Inflammatory macrophage treated with lipopolysaccharide for 4 hours (primary cell): Measurements from ENCODE around the gene ZNF845.
"Not testable (repeated sequence)": the region's sequence is repeated elsewhere in the genome, so short reads cannot be mapped to it uniquely, and the experiment has no call there.

Experiments used
- DNase-seq: peaks from one replicate; pipeline ENCODE4 v3.0.0-alpha.2; 2020

ZNF845 gene

DNA sequence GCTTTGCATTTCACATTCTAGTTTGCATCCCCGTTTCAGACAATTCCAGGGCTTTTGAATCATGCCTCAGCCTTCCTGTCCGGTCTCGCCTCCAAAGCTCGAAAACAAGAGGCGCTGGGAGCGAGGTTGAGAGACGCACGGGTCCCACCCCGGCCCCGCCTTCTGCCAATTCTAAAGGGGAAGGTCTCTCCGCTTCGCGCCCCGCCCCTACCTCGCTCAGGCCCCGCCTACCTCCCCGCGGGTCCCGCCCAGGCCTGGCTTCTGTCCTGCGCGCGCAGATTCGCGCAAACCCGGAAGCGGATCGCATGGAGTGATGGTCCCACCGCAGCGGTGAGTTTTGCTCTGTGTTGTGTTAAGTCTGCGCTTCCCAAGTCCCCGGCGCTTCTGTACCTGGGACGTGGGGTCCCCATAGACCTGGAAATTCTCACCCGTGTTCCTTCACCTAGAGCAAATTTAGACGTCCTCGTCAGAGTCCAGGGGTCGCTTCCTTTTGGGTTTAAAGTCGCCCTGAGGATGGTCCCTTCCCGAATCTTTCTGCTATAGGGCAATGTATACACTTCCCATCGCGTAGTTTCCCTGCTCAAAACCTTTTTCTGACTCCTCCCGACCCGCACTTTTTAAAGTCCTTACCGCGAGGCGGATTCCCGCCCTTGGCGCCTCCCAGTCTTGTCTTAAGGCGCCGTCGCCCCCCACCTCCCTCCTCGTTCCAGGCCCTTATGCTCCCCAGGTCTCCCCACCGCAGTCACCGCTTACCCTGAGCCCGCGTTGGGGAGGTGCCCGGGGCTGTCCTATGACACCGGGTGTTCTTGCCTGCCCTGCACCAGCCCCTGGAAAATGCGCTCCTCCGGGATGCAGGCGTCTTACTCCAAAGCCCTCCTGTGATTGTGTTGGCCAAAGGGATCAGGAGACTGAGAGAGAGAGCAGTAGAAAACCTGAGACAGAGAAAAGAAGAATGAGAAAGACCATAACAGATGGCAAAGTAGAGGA is at the start of gene ZNF845:
Gene ZNF845, plus strand, starts transcription at position 287 of the 987 bp plus-strand sequence. CDS start 7,559 bp downstream, outside the sequence.
- peak; percentile 89 for DNase-seq

DNA sequence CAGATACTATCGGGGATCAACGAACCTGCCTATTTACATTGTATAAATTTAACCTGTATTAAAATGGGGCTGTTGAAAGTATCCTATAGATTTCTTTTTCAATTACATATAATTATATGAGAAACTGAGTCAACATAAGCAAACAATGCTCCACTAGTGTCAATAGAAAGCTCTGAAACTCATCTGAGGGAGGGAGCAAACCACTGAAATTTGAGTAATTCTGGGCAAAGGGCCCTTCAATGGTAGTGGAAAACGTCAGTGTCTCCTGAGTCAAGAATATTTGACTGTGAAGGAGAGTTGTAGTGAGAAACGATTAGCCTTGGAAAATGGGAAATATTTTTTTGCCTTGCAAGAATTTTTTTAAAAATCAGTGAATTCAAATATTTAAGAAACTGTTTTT is 48.5 kb upstream of the ZNF845 start:
- no peak for DNase-seq

DNA sequence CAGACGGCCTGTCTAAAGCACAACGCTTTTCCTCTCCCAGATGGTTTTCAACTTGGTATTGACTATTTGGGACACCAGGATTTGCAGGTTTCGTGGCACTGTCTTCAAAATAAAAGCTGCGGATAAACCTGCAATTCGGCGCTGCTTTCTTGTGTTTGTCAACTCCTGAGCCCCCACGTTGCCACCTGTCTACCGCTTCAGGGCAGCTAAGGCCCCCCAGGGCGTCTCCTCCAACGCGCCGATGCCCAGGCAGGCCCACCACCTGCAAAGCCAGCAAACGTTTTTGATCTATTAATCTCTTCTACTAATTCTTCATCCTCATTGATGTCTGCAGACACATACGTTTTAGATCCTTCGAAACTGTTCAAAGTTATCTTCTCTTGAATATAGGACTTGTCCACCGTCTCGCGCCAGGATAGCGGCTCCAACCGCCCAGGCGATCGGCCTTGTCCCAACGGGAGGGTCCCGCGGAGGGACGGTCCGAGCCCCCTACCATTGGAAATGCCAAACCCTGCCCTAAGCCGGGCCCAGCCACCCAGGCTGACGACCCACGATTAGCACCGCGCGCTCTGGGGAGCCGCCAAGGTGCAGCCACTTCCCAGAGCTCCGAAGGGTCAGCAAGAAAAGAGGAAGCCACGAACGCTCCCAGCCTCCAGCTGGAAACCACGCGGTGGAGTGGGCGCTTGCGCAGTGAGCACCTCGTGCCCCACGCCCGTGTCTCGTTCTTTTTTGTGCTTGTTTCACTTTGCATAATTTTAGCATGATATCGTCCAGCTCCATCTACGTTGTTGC is 42.6 kb upstream of the ZNF845 start:
- no peak for DNase-seq

DNA sequence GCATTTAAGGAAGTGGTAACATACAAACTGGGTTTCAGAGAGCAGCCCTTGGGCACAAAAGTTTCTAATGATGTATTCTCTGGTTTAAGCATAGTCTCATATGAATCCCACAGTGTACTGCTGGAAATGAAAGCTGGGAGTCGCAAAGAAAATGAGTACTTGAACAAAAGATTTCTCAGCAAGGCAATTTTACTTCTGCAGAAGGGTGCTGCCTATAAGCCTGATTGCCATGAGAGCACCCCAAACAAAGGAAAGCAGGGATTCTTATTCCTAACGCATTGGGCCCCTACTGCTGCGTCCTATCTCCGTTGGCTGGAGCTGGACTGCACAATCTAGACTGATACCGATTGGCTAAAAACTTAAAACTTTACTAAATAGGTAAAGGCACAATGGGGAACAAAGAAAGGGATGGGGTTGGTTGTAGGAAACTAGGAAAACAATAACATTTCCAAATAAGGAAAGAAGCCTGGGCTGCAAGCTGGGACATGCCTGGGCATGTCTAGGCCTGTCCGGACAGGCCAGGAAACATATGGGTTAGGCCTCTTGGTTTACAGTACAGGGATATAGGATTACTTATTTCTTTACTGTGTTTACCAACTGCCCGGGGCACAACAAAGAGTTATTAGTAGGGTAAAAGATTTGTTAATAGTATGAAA is 38.6 kb upstream of the ZNF845 start:
- DNase-seq: no peak

DNA sequence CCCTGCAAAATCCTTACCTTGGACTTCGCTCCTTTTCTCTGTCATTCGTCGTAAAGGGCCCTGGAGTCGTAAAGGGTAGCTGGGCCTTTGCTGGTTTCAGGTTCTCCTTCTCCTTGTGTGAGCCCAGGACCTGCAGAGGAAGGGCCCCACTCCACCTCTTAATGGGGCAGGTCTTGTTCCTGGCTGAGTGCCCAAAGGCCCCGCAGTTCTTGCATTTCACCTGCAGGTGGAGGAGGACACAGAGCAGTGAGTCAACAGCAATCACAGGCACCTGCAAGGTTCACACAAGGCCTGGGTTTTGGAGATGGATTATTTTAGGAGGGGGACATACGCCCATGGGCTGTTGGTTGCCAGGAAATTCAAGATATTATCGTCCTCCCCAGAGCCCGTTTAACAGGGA is 32.2 kb upstream of the ZNF845 start:
- DNase-seq: not testable (repeated sequence)

DNA sequence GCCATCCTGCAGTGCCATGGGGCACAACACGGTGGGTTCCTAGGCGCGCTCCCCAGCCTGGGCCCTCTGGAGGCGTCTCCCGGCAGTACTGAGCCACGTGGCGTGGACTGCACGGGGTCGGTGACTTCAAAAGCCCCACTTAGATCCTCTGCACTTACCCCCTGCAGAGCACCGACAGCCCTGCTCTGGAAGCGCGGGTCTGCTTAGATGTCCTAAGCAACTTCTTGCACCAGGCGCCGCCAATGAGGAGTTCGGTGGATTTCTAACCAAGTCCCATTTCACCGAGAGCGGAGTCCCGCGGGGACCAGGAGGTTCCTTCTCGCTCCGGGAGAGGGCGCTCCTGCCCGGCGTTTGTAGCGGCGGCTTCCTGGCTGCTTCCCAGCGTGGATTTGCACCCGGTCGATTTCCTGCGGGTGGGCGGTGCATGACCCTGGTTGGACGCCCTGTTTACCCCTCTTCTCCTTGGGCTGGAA is 25.2 kb upstream of the ZNF845 start:
- DNase-seq: peak; percentile 4

DNA sequence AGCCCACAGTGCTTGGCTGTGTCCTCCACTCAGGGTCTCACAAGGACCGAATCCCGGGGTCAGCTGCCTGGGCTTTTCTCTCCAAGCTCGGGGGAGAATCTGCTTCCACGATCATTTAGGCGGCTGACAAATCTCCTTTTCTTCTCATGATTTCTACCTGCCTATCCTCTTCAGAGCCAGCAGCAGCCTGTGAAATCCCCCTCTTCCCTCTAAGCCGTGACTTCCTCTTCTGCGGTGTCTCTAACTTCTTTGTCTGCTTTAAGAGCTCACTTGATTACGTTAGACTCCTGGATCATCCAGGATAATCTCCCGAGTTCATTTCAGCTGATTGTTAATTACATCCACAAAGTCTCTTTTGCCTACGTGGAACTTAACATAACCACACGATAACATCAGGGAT is 22.5 kb upstream of the ZNF845 start:
- DNase-seq: no peak

DNA sequence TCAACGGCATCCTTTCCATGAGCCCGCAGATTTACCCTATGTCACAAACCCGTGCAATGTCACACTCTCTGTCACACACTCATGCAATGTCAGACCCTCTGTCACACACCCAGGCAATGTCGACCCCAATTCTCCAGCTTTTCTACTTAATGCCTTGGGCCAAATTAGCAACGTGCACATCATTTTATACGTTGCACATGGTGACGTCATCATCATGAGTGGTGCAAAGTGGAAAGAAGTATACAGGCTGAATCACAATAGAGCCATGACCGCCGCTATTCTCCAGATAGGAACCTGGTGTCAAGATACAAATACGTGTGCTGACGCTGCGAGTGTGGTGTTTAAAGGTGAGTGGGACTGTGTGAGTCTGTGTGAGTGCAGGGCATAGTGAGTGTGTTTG is 21.7 kb upstream of the ZNF845 start:
- no peak for DNase-seq

DNA sequence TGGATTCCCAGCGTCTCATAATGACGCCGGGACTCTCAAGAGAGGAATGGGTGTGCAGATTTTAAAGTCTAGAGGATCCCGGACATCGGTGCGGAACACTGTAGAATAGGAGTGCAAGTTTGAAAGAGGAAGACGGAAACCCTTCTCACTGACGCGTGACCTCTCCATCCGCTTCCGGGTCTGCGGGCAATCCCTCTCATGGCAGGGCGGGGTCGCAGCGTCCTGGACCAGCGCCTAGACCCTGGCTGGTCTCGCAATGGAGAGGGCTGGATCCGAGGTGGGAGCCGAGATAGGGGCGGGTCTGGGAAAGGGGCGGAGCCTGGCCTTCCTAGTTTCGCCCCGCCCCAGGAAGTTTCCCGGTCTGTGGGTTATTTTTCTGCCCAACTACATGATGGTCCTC is 4.6 kb upstream of the ZNF845 start:
- DNase-seq: peak; percentile 3

DNA sequence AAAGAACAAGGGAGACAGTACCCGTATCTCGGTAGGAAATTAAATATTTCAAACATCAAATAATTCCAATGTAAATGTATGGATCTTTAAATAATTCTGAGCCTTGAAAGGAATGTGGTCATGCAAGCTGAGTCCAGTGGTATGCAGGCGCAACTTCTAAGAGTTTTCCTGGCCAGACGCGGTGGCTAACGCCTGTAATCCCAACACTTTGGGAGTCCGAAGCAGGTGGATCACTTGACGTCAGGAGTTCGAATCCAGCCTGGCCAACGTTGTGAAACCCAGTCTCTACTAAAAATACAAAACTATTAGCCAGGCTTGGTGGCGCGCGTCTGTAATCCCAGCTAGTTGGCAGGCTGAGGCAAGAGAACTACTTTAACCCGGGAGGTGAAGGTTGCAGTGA is 1.1 kb upstream of the ZNF845 start:
- no peak for DNase-seq

DNA sequence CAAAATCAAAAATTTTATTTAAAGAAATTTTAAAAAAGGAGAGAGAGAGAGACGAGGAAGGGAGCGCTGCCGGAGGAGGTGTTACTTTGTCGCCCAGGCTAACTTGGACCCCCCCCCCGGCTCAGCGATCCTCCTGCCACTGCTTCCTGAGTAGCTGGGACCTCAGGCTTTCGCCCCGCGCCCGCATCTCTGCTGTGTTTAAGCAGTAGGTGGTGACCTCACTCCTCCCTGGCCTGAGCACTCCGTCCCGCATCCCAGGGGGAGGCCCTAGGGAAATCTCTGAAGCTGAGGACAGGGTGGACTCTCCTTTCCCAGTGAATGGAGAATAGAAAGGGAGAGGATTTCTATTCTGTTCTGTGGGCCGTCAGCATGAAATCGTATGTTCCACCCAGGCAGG is 485 bp upstream of the ZNF845 start:
- DNase-seq: peak; percentile 3

DNA sequence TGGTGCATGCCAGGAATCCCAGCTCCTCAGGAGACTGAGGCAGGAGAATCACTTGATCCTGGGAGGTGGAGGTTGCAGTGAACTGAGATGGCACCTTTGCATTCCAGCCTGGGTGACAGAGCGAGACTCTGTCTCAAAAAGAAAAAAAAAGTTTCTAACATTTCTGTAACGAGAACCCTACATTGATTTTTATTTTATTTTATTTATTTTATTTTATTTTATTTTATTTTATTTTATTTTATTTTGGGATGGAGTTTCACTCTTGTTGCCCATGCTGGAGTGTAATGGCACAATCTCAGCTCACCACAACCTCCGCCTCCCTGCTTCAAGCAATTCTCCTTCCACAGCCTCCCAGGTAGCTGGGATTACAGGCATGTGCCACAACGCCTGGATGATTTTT is 10.9 kb downstream of the ZNF845 start:
- DNase-seq: not testable (repeated sequence)

DNA sequence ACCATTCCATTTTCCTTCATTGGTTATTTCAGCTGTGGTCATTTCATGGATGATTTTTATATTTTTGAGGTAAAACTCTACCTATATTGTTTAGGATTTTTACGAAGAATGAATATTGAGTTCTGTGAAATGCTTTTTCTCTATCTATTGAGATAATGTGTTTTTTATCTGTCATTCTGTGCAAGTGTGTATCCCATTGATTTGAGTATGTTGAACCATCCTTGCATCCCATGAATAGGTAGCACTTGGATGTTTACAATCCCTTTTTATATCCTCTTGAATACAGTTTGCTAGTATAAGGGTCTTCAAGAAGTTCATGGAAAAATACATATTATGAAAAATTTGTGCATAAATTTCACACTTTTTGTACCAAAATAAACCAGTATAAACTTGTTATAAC is 22.2 kb downstream of the ZNF845 start:
- DNase-seq: no peak

DNA sequence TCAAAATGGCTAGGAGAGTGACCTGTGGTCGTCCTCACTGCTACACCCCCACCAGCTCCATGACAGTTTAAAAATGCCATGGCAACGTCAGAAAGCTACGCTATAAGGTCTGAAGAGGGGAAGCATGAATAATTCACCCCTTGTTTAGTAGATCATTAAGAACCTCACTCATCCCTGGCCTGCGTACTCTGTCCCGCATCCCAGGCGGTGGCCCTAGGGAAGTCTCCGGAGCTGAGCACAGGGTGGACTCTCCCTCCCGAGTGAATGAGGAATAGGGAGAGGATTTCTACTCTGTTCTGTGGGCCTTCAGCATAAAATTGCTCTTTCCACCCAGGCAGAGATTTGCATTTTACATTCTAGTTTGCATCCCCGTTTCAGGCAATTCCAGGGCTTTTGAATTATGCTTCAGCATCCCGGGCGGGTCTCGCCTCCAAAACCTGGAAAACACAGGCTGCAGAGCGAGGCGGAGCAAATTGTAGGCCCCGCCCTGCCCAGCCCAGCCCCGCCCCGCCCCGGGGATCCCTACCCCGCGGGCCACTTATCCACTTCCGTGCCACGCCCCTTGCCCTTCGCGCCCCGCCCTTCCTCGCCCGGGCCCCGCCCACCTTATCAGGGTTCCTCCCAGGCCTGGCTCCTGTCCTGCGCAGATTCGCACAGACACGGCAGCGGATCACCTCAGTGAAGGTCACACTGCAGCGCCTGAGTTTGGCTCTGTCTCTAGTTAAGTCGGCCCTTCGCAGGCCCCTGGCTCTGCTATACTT is 24.5 kb downstream of the ZNF845 start:
- DNase-seq: no peak

DNA sequence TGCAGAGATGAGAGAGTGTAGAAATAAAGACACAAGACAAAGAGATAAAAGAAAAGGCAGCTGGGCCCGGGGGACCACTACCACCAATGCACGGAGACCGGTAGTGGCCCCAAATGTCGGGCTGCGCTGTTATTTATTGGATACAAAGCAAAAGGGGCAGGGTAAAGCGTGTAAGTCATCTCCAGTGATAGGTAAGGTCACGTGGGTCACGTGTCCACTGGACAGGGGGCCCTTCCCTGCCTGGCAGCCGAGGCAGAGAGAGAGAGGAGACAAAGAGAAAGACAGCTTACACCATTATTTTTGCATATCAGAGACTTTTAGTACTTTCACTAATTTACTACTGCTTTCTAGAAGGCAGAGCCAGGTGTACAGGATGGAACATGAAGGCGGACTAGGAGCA is 26.5 kb downstream of the ZNF845 start:
- not testable (repeated sequence) for DNase-seq

DNA sequence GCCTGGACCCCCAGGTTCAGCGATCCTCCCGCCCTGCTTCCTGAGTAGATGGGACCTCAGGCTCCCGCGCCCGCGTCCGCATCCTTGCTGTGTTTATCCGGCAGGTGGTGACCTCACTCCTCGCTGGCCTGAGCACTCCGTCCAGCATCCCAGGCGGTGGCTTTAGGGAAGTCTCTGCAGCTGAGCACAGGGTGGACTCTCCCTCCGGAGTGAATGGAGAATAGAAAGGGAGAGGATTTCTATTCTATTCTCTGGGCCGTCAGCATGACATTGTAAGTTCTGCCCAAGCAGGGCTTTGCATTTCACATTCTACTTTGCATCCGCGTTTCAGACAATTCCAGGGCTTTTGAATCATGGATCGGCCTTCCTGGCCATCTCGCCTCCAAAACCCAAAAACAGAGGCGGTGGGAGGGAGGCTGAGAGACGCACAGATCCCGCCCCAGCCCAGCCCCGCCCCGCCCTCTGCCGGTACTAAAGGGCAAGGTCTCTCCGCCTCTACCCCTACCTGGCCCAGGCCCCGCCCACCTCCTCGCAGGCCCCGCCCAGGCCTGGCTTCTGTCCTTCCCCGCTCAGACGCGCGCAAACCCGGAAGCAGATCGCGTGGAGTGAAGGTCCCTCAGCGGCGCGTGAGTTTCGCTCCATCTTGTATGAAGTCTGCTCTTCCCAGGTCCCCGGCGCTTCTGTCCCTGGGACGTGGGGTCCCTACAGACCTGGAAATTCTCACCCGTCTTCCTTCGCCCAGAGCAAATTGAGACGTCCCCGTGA is 31.8 kb downstream of the ZNF845 start, which contains the start of gene ZNF525:
Gene ZNF525, plus strand, starts transcription at position 572 of the 765 bp plus-strand sequence. CDS start 6,577 bp downstream, outside the sequence.
- peak; percentile 88 for DNase-seq

DNA sequence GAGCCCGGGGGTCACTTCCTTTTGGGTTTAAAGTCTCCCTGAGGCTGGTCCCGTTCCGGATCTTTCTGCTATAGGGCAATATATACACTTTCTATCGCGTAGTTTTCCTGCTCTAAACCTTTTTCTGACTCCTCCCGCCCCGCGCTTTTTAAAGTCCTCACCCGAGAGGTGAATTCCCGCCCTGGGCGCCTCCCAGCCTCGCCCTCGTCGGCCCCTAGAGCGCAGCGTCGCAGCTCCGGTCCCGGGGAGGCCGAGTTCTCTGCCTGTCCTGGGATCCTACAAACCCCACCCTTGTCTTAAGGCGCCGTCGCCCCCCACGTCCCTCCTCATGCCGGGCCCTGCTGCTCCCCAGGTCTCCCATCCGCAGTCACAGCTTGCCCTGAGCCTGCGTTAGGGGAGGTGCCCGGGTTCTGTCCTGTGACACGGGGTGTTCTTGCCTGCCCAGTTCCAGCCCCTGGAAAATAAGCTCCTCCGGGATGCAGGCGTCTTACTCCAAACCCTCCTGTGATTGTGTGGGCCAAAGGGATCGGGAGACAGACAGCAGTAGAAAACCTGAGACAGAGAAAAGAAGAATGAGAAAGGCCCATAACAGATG is 32.4 kb downstream of the ZNF845 start:
- DNase-seq: peak; percentile 24

DNA sequence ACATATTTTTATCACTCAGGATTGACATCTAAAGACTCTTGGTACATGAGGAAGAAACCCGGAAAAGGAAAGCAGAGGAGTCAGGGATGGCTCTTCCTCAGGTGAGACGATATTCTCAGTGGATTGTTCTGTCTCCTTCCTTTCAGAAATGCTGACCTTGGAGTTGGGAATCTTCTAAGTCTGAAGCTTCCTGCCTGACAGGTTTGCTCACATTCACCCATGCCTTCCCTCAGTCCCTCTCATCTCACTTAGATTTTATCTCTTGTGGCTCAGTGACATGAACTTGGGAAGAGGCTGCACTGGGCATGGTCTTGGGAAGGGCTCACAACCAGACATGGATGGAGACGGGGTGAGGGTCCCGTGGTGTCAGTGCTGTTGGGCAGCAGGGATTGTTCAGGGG is 38.6 kb downstream of the ZNF845 start:
- no peak for DNase-seq

DNA sequence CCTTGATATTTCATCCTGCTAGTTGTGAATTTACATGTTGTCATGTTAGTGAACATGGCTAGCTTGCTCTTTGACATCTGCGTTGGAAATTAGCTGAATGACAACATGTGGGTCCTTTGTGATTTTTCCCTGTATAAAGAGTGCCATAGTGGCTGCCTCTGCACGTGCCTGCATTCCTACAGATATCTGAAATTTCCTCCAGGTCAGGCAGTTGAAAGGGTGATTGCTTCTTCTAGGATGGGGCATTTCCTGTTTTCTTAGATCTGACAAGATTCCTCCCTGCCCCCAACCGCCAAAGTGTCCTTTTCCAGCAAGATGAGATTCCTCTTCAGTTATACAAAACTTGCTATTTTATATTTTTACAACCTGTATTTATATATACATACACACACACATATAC is 40.7 kb downstream of the ZNF845 start:
- DNase-seq: no peak

DNA sequence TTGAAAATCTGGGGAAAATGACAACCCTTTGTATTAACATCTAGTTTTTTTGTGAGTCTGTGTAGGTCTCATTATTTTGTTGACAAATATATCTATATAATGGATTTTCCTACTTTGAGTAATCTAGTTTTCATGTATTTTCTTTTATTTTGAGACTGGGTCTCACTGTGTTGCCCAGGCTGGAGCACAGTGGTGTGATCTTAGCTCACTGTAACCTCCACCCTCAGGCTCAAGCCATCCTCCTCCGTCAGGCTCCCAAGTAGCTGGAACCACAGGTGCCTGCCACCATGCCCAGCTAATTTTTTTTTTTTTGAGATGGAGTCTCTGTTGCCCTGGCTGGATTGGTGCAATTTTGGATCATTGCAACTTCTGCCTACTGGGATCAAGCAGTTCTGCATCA is 41.2 kb downstream of the ZNF845 start:
- no peak for DNase-seq

DNA sequence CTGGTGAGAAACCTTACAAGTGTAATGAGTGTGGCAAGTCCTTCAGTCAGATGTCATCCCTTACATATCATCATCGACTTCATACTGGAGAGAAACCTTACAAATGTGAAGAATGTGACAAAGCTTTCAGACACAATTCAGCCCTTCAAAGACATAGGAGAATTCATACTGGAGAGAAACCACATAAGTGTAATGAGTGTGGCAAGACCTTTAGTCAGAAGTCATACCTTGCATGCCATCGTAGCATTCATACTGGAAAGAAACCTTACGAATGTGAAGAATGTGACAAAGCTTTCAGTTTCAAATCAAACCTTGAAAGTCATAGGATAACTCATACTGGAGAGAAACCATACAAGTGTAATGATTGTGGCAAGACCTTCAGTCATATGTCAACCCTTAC is 47.8 kb downstream of the ZNF845 start:
- no peak for DNase-seq
